Stimulated activated CD8-positive, alpha-beta memory T cell treated with anti-CD3 and anti-CD28 coated beads, Interleukin-12 subunit alpha, Interleukin-12 subunit beta, amount 100 ng/mL, for 1 hour (primary cell): ENCODE measurements around the gene SALL4.
"Not testable (repeated sequence)": the region's sequence is repeated elsewhere in the genome, so short reads cannot be mapped to it uniquely, and the experiment has no call there.

Experiments
- DNase-seq: peaks from one replicate; pipeline ENCODE4 v3.0.0-alpha.2; 2020; ENCODE audit warnings: low read depth

Gene SALL4

DNA sequence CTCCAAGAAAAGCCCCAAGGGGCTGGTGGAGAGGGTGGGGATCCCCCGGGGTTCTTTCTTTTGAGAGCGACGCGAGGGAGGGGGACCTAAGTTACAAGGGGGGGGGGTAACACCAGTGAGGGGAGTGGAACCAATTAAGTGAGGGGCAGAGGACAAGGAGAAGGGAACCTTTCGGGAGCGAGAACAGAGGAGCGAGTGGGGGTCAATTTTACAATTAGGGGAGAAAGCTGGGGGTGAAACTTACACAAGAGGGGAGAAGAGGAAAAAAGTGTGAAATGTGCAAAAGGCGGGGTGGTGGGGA is 548 bp downstream of the SALL4 start:
- DNase-seq: no peak

DNA sequence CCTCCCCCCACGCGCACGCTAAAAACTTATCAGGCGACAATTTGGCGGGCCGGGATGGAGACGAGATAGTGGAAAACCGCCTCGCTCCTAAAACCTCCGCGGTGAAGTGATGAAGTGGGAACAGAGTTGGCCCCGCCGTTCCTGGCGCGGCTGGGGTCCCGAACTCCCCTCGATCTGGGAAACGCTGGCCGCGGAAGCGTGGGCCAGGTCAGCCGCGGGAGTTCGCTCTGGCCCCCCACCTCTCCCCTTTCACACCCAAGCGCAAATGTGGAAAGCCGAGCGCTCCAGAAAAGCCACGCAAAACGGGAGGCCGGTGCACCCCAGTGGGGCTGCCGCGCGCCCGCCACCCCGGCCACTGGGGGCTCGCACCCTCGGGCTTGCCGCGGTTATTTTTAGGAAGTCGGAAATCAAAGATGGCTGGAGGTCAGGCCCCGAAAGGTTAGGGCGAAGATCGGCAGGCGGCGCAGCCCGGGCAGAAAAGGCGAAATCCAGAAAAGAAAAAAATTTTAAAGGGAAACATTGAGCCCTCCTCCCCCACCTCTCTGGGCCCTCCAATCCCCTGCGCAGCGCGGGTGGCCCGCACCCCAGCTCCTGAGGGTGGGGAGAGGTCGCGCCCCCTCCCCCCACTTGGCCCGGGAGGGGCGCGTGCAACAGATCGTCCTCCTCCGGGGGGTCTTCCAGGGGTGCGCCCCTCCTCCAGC is 1.0 kb downstream of the SALL4 start:
- DNase-seq: no peak

DNA sequence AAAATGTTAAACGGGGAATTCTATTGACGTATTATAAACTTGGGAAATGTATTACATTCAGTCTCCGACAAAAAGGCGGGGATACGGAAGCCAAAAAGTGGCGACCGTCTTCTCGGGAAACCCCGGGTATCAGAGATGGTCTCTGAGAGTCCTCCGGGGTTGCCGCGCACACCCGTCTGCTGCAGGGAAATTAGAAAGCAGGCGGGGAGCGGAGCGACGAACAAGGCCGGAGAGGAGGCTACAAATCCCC is 1.5 kb downstream of the SALL4 start:
- no peak for DNase-seq

DNA sequence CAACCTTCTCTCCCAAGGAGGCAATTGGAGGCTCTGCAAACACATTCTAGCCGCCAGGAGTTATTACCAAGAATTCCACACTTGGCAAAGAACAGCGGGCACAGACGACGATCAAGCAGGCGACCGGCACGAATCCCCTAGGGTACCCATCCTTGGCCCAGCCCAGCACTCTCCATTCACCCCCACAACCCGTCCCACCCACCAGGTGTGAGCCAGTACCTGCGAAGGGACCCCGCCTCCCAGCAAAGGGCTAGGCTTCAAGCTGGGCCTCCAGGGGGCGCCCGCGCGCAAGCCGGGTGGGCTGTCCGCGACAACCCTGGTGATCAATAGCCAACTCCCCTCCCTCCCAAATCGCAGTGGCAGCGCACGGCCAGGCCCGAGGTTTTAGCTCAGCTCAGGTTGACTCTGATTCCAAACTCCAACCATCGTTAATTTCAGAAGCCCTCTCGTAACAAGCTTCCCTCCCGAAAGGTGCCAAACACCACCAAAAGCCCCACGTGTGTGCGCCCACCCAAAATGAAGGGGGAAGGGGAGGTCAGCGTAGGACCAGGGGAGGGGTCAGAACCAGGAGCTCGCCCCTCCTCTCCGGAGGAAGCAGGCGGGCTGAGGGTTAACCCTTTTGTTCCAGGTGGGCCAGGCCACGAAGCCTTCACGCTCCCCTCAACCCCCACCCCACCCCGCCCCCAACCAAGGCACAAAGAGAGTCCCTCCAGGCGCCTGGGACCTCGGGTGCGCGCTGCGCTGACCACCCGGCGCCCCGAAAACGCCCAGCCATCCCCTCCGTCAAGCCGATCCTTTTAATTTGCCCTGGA is 2.1 kb downstream of the SALL4 start:
- peak; percentile 13 for DNase-seq

DNA sequence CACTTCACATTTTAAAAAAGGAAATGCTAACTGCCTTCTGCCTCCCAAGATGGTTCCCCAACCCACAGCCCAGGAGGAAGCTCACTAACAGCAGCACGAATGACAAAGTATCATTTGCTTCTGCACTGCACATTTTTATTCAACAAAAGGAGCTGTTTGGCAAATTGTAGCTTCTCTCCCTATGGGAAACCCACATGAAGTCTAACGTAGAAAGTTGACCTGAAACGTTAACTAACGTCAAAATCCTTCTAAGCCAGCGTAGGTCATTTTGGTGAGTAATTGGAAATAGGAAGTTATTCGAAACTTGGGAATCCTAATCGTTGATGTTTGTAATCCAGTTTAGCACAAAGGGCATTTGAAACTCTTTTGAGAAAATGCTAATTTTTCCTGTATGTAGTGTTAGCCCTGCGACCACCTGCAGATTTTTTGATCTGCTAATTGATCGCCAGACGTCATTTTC is 2.9 kb downstream of the SALL4 start:
- DNase-seq: no peak

DNA sequence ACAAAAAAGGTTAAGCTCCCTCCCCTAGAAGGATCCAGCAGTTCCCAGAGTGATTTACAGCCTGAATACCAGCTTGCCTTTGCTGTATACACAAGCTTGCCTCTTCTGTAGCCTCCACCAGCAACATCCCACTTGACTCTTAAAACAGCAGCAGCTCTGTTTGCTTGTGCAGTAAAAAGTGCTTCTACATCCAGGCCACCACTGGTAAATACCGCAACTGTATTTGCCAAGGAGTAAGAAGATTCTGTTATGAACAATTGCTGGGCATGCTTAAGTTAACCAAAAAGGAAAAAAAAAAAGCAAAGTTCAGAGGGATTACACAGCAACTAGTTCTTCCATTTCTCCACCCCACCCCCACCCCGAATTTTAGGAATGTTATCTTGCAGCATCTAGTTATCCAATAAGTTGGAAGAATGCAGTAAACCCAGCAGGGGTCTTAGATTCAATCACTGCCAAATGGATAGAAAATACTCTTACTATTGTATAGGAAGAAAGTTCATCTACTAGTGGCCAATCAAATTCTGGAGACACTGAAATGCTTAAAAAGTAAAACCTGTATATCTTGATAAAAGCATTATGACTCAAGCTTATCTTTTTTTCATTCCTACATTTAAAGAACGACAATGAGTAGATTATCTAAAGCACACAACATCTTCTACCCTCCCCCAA is 4.8 kb downstream of the SALL4 start:
- no peak for DNase-seq

DNA sequence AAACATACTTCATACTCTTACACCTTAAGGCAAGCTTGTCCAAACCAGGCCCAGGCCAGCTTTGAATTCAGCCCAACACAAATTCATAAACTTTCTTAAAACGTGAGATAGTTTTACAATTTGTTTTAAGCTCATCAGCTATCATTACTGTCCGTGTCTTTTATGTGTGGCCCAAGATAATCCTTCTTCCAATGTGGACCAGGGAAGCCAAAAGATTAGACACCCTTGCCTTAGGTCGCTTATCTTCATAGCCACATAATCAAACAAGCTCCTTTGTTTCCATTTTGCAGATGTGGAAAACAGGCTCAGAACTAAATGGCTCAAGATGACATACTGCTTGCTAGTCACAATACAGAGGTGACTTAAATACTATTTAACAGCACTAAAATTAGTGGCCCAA is 6.0 kb downstream of the SALL4 start:
- DNase-seq: no peak

DNA sequence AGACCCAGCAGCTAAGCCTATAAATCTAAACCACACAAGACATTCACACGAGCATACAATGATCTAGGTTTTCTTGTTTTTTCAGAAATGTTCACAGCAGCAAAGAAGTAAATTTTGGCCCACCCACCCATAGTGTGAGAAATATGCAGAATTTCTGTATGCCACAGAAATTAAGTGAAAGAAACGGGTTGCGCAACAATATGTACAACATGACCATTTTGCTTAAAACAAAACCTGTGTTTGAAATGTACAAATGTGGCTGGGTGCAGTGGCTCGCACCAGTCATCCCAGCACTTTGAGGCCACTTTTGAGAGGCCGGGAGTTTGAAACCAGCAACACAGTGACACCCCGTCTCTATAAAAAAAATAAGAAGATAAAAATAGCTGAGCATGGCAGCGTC is 9.4 kb downstream of the SALL4 start:
- no peak for DNase-seq

DNA sequence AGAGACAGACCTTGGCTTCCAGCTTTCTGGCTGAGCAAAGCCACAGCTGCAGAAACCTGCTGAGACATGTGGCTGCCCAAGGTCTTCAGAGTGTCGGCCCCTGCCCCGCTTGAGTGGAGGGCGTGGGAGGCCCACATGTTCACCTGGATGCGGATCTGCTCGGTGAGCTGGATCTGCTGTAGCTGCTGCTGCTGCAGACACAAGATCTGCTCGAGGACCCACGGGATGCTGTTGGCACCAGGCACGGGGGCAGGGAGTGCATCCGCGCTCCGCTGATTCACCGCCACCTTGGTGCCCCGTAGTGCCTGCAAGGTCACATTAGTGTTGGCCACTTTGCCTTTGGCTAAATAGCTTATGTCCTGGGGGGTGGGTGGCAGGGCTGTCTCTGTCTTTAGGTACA is 10.7 kb downstream of the SALL4 start:
- DNase-seq: no peak

DNA sequence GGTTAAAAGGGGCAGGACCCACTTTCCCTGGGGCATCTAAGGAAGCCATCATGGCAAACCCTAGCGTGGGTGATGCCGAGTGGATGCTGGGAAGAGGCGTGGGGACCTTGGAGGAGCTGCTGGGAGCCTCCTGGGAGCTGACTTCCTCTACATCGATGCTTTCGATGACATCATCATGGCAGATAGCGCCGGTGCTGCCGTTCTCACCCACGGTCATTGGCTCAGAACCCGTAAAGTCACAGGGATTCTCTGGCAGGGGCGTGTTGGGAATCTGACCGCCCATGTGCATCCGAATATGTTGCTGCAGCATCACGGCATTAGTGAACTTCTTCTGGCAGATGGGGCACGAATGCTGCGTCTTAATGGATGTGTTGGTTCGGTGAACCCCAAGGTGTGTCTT is 12.1 kb downstream of the SALL4 start:
- DNase-seq: no peak

DNA sequence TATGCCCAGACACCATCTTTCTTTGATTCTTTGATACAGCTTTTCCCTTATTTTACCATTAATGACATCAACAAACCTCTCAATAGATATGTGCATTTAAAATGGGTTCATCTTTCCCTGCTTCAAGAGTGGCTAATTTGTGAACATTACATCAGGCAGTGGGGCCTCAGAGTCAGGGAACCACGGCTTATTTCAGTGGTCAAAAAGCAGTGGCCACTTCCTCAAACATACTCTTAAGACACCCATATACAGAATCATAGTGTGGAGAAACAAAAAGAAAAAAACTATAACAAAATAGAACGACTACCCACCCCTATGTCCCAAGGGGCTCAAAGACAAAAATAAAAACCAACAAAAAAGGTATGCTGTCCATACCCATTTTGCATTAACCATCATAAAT is 12.9 kb downstream of the SALL4 start:
- DNase-seq: no peak

DNA sequence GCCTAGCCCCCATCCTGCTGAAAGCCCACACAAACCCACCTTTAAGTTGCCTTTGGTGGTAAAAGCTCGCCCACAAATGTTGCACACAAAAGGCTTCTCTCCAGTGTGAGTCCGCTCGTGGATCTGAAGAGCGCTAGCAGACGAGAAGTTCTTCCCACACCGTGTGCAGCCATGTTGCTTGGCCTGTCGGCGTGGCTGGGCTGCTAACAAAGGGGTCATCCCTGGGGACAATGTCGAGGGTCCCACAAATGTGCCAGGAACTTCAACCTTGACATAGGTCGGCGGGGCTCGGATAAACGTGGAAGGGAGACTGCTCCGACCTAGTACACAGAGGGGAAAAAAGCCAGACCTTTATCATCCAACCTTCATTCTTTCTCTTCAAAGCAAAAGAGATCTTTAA is 13.5 kb downstream of the SALL4 start:
- no peak for DNase-seq

DNA sequence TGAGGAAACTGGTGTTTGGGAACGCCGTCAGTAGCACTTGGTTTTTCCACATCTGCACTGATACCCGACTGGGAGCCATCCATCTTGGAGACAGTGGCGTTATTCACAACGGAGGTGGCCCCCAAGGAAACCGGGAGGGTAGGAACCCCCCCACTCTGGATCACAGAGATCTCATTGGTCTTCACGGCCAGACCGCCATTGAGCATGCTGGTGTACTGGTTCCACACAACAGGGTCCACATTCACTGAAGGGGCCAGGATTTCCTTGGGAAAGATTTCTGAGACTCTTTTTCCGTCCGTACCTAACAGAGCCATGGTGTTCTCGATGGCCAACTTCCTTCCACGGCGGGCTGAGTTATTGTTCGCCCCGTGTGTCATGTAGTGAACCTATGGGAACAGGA is 18.0 kb downstream of the SALL4 start:
- DNase-seq: no peak

DNA sequence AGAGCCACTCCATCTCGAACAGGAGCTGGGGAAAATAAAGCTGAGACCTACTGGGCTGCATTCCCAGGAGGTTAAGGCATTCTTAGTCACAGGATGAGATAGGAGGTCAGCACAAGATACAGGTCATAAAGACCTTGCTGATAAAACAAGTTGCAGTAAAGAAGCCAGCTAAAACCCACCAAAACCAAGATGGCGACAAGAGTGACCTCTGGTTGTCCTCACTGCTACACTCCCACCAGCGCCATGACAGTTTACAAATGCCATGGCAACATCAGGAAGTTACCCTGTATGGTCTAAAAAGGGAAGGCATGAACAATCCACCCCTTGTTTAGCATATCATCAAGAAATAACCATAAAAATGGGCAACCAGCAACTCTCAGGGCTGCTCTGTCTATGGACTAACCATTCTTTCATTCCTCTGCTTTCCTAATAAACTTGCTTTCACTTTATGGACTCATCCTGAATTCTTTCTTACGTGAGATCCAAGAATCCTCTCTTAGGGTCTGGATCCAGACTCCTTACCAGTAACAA is 24.0 kb downstream of the SALL4 start:
- not testable (repeated sequence) for DNase-seq

DNA sequence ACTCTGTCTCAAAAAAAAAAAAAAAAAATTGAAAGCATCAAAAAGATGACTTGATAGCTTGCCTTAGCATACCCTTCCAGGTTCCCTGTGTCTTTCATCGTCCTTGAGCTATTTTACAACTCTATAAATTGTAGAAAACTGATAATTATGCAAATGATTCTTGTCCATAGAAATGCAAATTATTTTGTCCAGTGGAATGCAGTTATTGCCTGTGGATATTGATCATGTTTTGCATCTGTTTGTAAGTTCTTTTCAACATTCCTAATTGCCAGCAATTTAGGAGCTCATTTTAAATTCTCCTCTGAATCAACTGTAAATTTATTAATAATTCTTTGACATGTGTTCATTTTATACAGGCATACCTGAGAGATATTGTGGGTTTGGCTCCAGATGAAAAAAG is 27.1 kb downstream of the SALL4 start:
- no peak for DNase-seq

DNA sequence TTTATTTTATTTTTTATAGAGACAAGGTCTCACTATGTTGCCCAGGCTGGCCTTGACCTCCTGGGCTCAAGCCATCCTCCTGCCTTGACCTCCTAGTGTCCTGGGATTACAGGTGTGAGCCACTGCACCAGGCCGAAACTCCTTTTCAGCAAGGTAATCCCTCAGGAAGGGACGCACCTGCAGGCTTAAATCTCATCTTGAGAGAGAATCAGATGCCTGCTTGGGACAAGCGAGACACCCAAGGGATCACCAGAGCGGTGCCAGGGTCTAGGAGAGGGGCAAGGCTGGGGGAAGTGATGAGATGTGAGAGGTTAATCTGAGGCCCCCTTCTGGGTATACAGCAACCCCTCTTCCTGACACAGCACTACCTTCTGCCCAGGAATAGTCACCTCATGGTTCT is 30.1 kb downstream of the SALL4 start:
- DNase-seq: no peak

DNA sequence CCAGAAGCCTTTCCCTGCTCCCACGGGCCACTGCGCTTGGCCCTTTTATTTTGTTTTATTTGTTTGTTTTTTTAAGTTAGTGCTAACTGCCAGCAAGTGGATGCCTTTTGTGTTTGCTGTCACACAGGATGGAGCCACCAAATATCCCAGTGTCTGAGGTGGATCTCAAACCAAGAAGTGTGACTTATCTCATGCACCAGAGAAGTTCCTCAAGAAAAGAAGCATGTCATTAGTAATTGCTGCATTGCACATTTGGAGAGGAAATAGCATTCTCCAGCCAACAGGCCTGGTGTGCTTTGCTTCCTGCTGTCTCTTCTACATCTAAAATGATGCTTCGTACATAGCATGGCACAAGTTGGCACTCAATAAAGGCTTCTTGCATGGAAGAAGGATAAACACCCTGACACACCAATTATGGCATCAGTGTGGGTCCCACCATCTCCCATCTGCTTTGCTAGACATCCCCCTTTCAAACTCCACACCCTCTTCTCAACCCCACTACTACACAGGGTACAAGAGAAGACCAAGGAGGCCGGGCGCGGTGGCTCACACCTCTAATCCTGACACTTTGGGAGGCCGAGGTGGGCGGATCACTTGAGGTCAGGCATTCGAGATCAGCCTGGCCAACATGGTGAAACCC is 32.2 kb downstream of the SALL4 start:
- DNase-seq: no peak

DNA sequence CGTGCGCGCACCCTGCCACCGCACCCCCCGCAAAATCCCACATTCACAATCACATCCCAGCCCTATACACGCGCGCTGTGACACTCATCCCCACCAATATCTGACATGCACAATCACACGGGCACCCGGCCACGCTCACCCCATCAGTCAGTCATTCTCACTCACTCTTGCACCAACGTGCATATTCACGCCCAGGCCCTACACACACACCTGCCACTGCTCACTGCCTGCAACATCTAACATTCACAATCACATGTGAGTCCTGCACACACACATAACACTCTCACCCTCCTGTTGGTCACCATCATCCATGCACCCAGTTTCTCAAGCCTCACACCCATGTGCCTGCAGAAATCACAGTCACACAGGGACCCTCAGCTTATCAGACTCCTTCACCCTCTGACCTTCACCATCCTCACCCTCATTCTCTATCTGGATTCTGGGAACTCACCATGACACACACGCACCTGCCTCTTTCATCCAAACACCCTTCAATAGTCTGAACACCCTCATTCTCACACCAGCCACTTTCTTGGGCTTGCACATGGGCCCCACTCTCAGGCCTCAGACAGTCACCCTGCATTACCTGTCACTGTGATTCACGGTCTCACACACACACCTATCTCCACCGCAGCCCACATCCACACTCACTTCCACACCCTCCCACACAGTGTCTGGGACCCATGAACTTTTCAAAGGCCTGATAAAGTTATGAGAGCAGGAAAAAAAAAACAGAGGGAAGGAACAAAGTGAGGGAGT is 33.4 kb downstream of the SALL4 start:
- DNase-seq: no peak

DNA sequence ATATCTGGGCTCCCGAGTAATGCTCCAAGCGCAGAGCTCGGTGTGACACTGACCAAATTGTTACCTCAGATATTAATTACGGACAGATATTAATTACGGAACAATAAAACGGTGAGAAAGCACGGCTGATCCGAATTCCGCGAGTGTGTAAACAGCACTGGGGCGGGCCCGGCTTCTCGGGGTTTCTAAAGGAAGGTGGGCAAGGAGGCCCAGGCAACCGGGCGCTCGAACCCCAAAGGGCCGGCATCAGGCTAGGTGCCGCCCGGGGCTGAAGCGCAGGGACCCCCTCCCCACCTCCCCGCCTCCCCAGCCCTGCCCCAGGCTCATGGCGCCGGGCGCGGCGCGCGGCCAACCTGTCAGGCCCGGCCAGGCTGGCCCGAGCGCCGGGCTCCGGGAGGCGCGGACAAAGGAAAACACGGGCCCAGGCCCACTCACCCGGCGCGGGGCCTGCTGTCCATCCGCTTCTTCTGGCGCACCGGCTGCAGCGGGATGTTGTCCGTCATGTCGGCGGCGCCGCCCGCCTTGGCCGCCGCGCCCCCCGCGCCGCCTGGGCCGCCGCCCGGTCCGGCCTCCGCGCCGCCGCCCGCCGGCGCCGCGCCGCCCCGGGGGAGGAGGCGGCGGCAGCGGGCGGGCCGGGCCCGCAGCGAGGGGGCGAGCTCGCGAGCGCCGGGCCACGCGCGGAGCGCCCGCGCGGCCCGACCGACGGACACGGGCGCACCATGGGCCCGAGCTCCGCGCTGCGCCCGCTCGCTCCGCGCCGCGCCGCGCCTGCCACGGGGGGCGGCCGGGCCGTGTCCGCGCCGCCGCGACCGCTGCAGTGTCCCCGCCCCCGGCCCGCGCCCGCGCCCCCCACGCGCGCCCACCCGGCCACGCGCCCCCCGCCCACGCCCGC is 34.2 kb downstream of the SALL4 start, which contains the start of gene ATP9A:
ATP9A (minus strand) TSS at position 524 of the 892 bp plus-strand sequence; CDS start at position 503, 21 bp downstream.
- no peak for DNase-seq

DNA sequence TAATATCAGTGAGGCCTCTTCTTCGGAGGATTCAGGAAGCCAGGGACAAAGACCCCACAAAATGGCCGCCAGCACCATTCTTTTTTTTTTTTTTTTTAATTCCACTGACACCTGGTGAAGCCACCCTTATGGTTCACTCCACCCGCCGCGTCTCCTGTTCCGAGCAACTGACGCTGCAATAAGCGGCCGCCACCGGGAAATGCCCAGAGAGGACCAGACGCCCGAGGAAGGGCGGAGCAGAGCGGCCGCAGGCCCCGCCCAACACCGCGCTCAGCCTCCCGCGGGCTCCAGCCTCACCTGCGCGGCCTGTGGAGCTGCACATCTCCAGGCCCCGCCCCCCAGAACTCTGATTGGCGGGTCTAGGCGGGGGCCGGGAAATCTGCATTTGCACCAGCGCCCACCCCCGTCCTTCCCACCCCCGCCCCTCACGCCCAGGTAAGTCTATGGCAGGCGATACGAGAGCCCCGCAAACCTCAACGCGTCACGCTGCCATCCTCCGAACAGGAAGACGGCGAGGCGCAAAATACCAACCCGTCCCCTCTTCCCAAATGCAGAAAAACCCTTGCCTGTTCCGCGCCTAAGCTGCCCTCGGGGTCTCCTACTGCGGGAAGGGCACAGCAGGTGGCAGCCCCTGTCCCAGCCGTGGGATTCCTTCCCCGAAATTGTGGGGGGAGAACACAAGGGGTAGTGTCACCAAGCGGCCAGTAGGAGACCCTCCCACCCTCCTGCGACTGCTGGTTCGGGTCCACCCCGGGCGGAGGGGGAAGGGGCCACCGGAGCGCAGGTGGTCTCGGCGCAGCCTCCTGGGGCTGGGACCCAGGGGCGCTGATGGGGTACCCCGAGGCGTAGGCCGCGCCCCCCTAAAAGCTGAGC is 35.1 kb downstream of the SALL4 start:
- DNase-seq: peak; percentile 2
